CD4-positive, alpha-beta memory T cell (primary cell): Measurements from ENCODE around the gene NCMAP. TPM values are rescaled to one million over a fixed set of nuclear protein-coding genes. Genes with fewer than 3 reads are reported as not detected.
"Not testable (repeated sequence)": the region's sequence is repeated elsewhere in the genome, so short reads cannot be mapped to it uniquely, and the experiment has no call there.

ENCODE experiments used
- CTCF ChIA-PET: fragments of 350-600 bp; sonication (Branson Sonifier 250); formaldehyde crosslinking; loops from one replicate; lab custom pipeline; 2021; ENCODE audit warnings: inconsistent platforms; ENCODE audit not compliant: partially characterized antibody; lab: Charles Lee
- POLR2A ChIA-PET: fragments of 350-600 bp; sonication (Branson Sonifier 250); formaldehyde crosslinking; loops from one replicate; lab custom pipeline; 2021; ENCODE audit not compliant: partially characterized antibody; lab: Charles Lee
- DNase-seq, 5 donors: peaks; one replicate each; pipeline versions ENCODE4 v3.0.0 to v3.0.0-alpha.2; 2020 to 2022; ENCODE audit warnings: mixed read lengths in 1 of 5
- H3K27ac ChIP-seq: one replicate; pipeline ENCODE4 v1.7.0; 2013; ENCODE audit warnings: low read depth, low read length
- H3K27me3 ChIP-seq: 2 replicates; pipeline ENCODE4 v1.7.0; 2013; ENCODE audit warnings: mild to moderate bottlenecking, low read length, moderate library complexity; ENCODE audit not compliant: insufficient read depth
- H3K36me3 ChIP-seq: 2 replicates; pipeline ENCODE4 v1.7.0; 2013; ENCODE audit warnings: mild to moderate bottlenecking, low read length, moderate library complexity; ENCODE audit not compliant: insufficient read depth
- H3K4me1 ChIP-seq: 2 replicates; pipeline ENCODE4 v1.7.0; 2013; ENCODE audit warnings: mild to moderate bottlenecking, low read length, moderate library complexity; ENCODE audit not compliant: insufficient read depth
- H3K4me3 ChIP-seq, 2 donors: one replicate each; pipeline ENCODE4 v1.7.0; 2013; ENCODE audit warnings: low read length in 2 of 2, mild to moderate bottlenecking in 1 of 2
- H3K9me3 ChIP-seq, 2 donors: one replicate each; pipeline ENCODE4 v1.7.0; 2013; ENCODE audit warnings: low read length in 2 of 2, control low read depth in 1 of 2; ENCODE audit not compliant: control insufficient read depth in 1 of 2
- H3K27ac Mint-ChIP-seq, 7 donors: one replicate each; pipeline ENCODE4 v1.8.0; 2020 to 2021; ENCODE audit warnings: mixed read lengths in 7 of 7, mild to moderate bottlenecking in 6 of 7, inconsistent platforms in 3 of 7, moderate library complexity in 3 of 7
- H3K27me3 Mint-ChIP-seq, 2 donors: one replicate each; pipeline ENCODE4 v1.8.0; 2020 to 2021; ENCODE audit warnings: mixed read lengths in 2 of 2
- H3K36me3 Mint-ChIP-seq, 2 donors: one replicate each; pipeline ENCODE4 v1.8.0; 2020 to 2021; ENCODE audit warnings: mixed read lengths in 2 of 2, inconsistent platforms in 1 of 2, mild to moderate bottlenecking in 1 of 2
- H3K4me1 Mint-ChIP-seq, 4 donors: one replicate each; pipeline ENCODE4 v1.8.0; 2020 to 2021; ENCODE audit warnings: mixed read lengths in 4 of 4, mild to moderate bottlenecking in 1 of 4
- H3K4me3 Mint-ChIP-seq, 8 donors: one replicate each; pipeline ENCODE4 v1.8.0; 2020 to 2021; ENCODE audit warnings: mixed read lengths in 8 of 8, mild to moderate bottlenecking in 7 of 8, moderate library complexity in 6 of 8, inconsistent platforms in 3 of 8
- H3K9me3 Mint-ChIP-seq, 8 donors: one replicate each; pipeline ENCODE4 v1.8.0; 2020 to 2021; ENCODE audit warnings: mixed read lengths in 8 of 8, mild to moderate bottlenecking in 5 of 8, inconsistent platforms in 3 of 8, moderate library complexity in 1 of 8
- intact Hi-C: fragments of 100-400 bp; cut with micrococcal nuclease; formaldehyde crosslinking; loops from one replicate; pipeline ENCODE4 v1.15.1; 2023
- polyA plus RNA-seq, 2 donors: library from polyadenylated mRNA; unstranded; fragments of 300-500 nt; fragmentation: Illumina TruSeq; gene quantifications; one replicate each; pipeline ENCODE4 v1.2.3, GENCODE V29; 2021
- total RNA-seq, 2 experiments: library from RNA; stranded (reverse); gene quantifications; one replicate each; pipeline ENCODE4 v1.2.3, GENCODE V29; 2021

NCMAP gene
- total and polyA plus RNA-seq, 4 experiments from 2014 or later: 0.10 to 0.12 TPM; not detected in 2

DNA sequence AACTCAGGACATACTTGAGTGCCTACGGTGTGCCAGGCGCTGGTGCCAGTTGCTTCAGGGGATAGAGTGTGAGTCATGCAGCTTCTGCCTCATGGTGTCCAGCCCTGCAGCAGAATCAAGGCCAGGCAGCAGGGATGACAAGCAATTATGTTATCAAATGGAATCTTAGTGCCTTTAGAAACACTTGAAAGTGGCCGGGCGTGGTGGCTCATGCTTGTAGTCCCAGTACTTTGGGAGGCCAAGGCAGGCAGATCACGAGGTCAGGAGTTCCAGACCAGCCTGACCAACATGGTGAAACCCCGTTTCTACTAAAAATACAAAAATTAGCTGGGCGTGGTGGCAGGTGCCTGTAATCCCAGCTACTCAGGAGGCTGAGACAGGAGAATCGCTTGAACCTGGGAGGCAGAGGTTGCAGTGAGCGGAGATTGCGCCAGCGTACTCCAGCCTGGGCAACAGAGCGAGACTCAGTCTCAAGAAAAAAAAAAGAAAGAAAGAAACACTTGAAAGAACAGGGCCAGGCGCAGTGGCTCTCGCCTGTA, 40.1 kb upstream of the NCMAP start:
- Mint-ChIP-seq H3K27ac (peak overlapping the region in 4 of 7 donors; percentile 24 to 86 (median 58)), H3K4me1 (peaks cover 47 to 84% (median 65%) of the 10 kb centered on the region in 4 donors), H3K4me3 (peak overlapping the region in 4 of 8 donors; percentile 1 to 61 (median 28)), H3K36me3 (peaks cover 55 to 66% of the 10 kb centered on the region in 2 donors)
- H3K27me3 Mint-ChIP-seq, DNase-seq, H3K27ac ChIP-seq, intact Hi-C loops, H3K27me3 ChIP-seq, H3K9me3 ChIP-seq, H3K36me3 ChIP-seq, H3K9me3 Mint-ChIP-seq, H3K4me3 ChIP-seq: not testable (repeated sequence)
- ChIA-PET POLR2A (interaction anchor here (1.2 to 3.0 kb wide), 5 partner anchors 9 to 100 kb away, joined by 3 to 19 read pairs (median 6); partner anchors contain the start of genes NIPAL3 and RCAN3), CTCF (interaction anchor here (0.7 to 6.4 kb wide), 8 partner anchors 9 to 314 kb away, joined by 3 to 68 read pairs (median 3); no protein-coding TSS in a partner anchor)
- H3K4me1 ChIP-seq: peaks cover 73% of the 10 kb centered on the region

DNA sequence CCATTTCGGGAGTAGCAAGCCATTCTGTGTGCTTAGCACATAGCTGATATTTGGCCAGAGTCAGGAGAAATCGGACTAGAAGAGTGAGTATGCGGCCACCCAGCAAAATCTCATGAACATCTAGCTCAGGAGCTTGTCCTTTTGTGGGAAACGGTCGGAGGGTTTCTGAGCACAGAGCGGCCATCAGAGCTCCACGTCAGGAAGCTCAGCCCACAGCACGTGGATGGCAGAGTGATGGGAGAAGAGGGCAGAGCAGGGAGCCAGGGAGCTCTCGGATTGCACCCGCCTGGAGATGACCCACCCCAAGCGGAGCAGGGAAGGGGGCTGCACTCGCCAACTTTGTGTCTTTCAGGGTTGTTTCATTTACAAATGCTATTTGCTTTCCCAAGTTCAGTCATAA, 39.4 kb upstream of the NCMAP start:
- Mint-ChIP-seq H3K4me1 (peaks cover 44 to 79% (median 61%) of the 10 kb centered on the region in 4 donors), H3K9me3 (peaks cover 0 to 3% (median 0%) of the 10 kb centered on the region in 8 donors), H3K27me3 (no peaks in the 10 kb centered on the region), H3K4me3 (peak overlapping the region in 5 of 8 donors; percentile 31 to 48 (median 37)), H3K36me3 (peaks cover 54 to 66% of the 10 kb centered on the region in 2 donors), H3K27ac (peak overlapping the region in 5 of 7 donors; percentile 10 to 86 (median 73))
- no peak for DNase-seq
- H3K27ac ChIP-seq: no peak overlapping the region
- ChIA-PET POLR2A (interaction anchor here (1.2 to 3.0 kb wide), 5 partner anchors 9 to 101 kb away, joined by 4 to 19 read pairs (median 5); partner anchors contain the start of genes NIPAL3 and RCAN3), CTCF (interaction anchor here (0.9 to 6.4 kb wide), 8 partner anchors 9 to 125 kb away, joined by 3 to 68 read pairs (median 4); no protein-coding TSS in a partner anchor)
- no peaks in the 10 kb centered on the region for H3K9me3 ChIP-seq
- intact Hi-C loops: no loop called here
- no peak overlapping the region for H3K4me3 ChIP-seq
- peaks cover 73% of the 10 kb centered on the region for H3K4me1 ChIP-seq
- peaks cover 8% of the 10 kb centered on the region for H3K36me3 ChIP-seq
- no peaks in the 10 kb centered on the region for H3K27me3 ChIP-seq

GRCh38 chr1:24517898-24518297, 38.0 kb upstream of the NCMAP start:
- Histone ChIP-seq H3K4me3 (no peak overlapping the region), H3K9me3 (no peaks in the 10 kb centered on the region), H3K4me1 (peaks cover 70% of the 10 kb centered on the region), H3K27ac (no peak overlapping the region), H3K36me3 (peaks cover 14% of the 10 kb centered on the region), H3K27me3 (no peaks in the 10 kb centered on the region)
- Mint-ChIP-seq H3K4me3 (peak overlapping the region in 1 of 8 donors; percentile 29), H3K9me3 (peaks cover 0 to 3% (median 0%) of the 10 kb centered on the region in 8 donors), H3K27me3 (no peaks in the 10 kb centered on the region), H3K4me1 (peaks cover 42 to 77% (median 60%) of the 10 kb centered on the region in 4 donors), H3K27ac (peak overlapping the region in 2 of 7 donors; percentile 44 to 48), H3K36me3 (peaks cover 54 to 67% of the 10 kb centered on the region in 2 donors)
- intact Hi-C loops: no loop called here
- POLR2A ChIA-PET: interaction anchor here (0.9 to 3.0 kb wide), 8 partner anchors 9 to 103 kb away, joined by 3 to 9 read pairs (median 4); partner anchors contain the start of genes NIPAL3 and RCAN3
- no peak for DNase-seq
- CTCF ChIA-PET: interaction anchor here (1.1 to 6.4 kb wide), 7 partner anchors 10 to 102 kb away, joined by 3 to 68 read pairs (median 5); partner anchors contain the start of gene NIPAL3

DNA sequence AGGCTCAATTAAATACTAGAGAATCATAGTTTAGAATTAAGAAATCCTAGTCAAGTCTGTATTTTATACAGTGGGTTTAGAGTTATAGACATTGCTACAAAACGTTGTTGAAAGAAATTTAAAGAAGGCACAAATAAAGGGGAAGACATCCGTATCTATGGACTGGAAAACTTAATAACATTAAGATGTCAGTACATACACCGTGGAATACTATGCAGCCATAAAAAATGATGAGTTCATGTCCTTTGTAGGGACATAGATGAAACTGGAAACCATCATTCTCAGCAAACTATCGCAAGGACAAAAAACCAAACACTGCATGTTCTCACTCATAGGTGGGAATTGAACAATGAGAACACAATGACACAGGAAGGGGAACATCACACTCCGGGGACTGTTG, 35.6 kb upstream of the NCMAP start:
- H3K9me3 ChIP-seq, H3K27me3 Mint-ChIP-seq, H3K27me3 ChIP-seq, H3K4me3 ChIP-seq, H3K27ac ChIP-seq, DNase-seq, H3K9me3 Mint-ChIP-seq, intact Hi-C loops: not testable (repeated sequence)
- Mint-ChIP-seq H3K4me3 (peak overlapping the region in 2 of 8 donors; percentile 9 to 24), H3K27ac (peak overlapping the region in 5 of 7 donors; percentile 19 to 82 (median 56)), H3K36me3 (peaks cover 46 to 62% of the 10 kb centered on the region in 2 donors), H3K4me1 (peaks cover 37 to 78% (median 54%) of the 10 kb centered on the region in 4 donors)
- POLR2A ChIA-PET: interaction anchor here (0.6 to 1.2 kb wide), 3 partner anchors 12 to 105 kb away, joined by 3 to 4 read pairs (median 3); partner anchors contain the start of gene NIPAL3
- Histone ChIP-seq H3K36me3 (peaks cover 19% of the 10 kb centered on the region), H3K4me1 (peaks cover 60% of the 10 kb centered on the region)
- CTCF ChIA-PET: interaction anchor here (1.0 to 1.3 kb wide), 2 partner anchors 34 to 105 kb away, joined by 5 read pairs; partner anchors contain the start of gene NIPAL3

GRCh38 chr1:24525606-24526005, 30.3 kb upstream of the NCMAP start:
- H3K4me3 Mint-ChIP-seq: peak overlapping the region in 2 of 8 donors; percentile 7 to 26
- peaks cover 0 to 1% (median 0%) of the 10 kb centered on the region in 8 donors for H3K9me3 Mint-ChIP-seq
- H3K36me3 Mint-ChIP-seq: peaks cover 30 to 56% of the 10 kb centered on the region in 2 donors
- H3K27ac Mint-ChIP-seq: peak overlapping the region; percentile 31 to 93 (median 78)
- intact Hi-C loops: loop anchor here (5.0 kb wide), 1 partner anchor 328 kb away; no protein-coding TSS in a partner anchor
- Histone ChIP-seq H3K27ac (no peak overlapping the region), H3K4me1 (peaks cover 73% of the 10 kb centered on the region), H3K36me3 (peaks cover 14% of the 10 kb centered on the region), H3K27me3 (no peaks in the 10 kb centered on the region), H3K4me3 (no peak overlapping the region), H3K9me3 (no peaks in the 10 kb centered on the region)
- no peaks in the 10 kb centered on the region for H3K27me3 Mint-ChIP-seq
- CTCF ChIA-PET: interaction anchor here (0.6 to 8.0 kb wide), 18 partner anchors 10 to 133 kb away, joined by 3 to 122 read pairs (median 14); partner anchors contain the start of genes NIPAL3, RCAN3 and STPG1
- no peak for DNase-seq
- H3K4me1 Mint-ChIP-seq: peaks cover 44 to 79% (median 59%) of the 10 kb centered on the region in 4 donors
- POLR2A ChIA-PET: interaction anchor here (0.9 to 4.9 kb wide), 10 partner anchors 9 to 110 kb away, joined by 3 to 26 read pairs (median 8); partner anchors contain the start of genes NIPAL3 and RCAN3

DNA sequence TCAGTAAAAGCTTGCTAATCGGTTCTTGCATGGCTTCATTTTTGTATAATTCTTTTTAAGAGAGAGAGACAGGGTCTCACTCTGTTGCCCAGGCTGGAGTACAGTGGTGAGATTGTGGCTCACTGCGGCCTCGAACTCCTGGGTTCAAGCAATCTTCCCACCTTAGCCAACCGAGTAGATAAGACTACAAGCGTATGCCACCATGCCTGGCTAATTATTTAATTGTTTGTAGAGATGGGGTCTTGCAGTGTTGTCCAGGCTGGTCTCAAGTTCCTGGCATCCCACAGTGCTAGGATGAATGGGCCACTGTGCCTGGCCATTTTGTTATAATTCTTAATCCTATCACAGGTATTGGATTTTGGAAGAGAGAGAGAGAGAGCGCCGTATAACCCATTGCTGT, 29.8 kb upstream of the NCMAP start:
- no peak for DNase-seq
- Histone ChIP-seq H3K36me3 (peaks cover 15% of the 10 kb centered on the region), H3K4me3 (no peak overlapping the region), H3K27ac (no peak overlapping the region), H3K9me3 (no peaks in the 10 kb centered on the region), H3K4me1 (peaks cover 74% of the 10 kb centered on the region), H3K27me3 (no peaks in the 10 kb centered on the region)
- peaks cover 27 to 55% of the 10 kb centered on the region in 2 donors for H3K36me3 Mint-ChIP-seq
- intact Hi-C loops: loop anchor here (5.0 kb wide), 1 partner anchor 329 kb away; no protein-coding TSS in a partner anchor
- H3K27ac Mint-ChIP-seq: peak overlapping the region; percentile 31 to 93 (median 70)
- ChIA-PET CTCF (interaction anchor here (0.9 to 8.0 kb wide), 27 partner anchors 9 to 376 kb away, joined by 3 to 122 read pairs (median 5); partner anchors contain the start of genes NIPAL3, RCAN3 and STPG1), POLR2A (interaction anchor here (0.9 to 4.9 kb wide), 10 partner anchors 9 to 110 kb away, joined by 3 to 26 read pairs (median 11); partner anchors contain the start of genes NIPAL3 and RCAN3)
- H3K4me1 Mint-ChIP-seq: peaks cover 43 to 76% (median 57%) of the 10 kb centered on the region in 4 donors
- no peaks in the 10 kb centered on the region for H3K27me3 Mint-ChIP-seq
- H3K9me3 Mint-ChIP-seq: peaks cover 0 to 1% (median 0%) of the 10 kb centered on the region in 8 donors
- peak overlapping the region in 1 of 8 donors; percentile 31 for H3K4me3 Mint-ChIP-seq
